ENCODE measurements around the gene TEAD2. TPM values are rescaled to one million over a fixed set of nuclear protein-coding genes. Genes with fewer than 3 reads are reported as not detected.

Gene TEAD2
- total and polyA plus RNA-seq, 9 of the 15 experiments (the other 6 are each of a cell fraction or from before 2014, with no cell fraction given): 1.6 to 27.0 (median 13.9) TPM

DNA sequence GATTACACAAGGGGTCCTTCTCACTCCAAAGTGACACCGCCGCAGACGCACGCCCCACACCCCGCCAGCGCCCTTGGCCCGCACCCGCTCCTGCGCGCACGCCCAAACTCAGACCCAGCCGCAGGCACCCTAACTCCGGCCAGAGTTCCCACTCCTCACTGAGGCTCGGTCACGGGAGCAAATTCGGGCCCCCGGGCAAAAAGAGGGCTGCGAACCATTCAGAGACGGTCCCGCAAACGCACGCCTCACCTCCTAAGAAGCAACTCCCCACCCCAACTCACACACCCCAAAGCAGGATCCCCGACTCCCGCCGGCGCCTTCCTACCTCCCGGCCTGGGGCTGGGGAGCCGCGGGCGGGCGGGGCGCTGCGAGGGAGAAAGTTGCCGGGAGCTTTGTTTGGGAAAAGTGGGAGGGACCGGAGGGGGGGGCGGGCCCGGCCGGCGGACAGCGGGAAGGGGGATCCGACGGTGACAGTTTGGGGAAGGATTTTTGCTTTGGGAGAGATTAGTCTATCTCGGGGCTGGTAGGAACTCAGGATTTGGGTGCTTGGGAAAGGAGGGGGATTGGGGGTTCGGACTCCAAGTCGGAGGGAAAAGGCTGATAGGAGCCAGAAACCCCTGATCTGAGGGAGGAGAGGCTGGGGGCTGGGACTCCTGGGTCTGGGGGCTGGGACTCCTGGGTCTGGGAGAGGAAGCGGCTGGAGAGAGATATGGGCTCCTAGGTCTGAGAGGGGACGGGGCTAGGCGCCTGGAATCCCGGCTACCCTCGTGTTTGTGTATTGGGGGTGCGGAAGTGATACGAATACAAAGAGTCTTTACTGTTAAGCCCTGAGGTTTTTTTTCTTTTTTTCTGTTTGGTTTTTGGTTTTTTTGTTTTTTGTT lies at the start of gene TEAD2 (continued):
- TF ChIP-seq, protein P1, sequence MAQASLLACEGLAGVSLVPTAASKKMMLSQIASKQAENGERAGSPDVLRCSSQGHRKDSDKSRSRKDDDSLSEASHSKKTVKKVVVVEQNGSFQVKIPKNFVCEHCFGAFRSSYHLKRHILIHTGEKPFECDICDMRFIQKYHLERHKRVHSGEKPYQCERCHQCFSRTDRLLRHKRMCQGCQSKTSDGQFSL (CRISPR knock-in tag; IDR thresholded peaks at IDR 0.05): no peak
- TF ChIP-seq, protein P1 (tag; IDR thresholded peaks at IDR 0.05): peak in 1 of 2 experiments; percentile 77; a peak in 1 of 4 replicates
- no peak for TF ChIP-seq PRPF4 (IDR thresholded peaks at IDR 0.05; ENCODE audit: insufficient read depth, low read depth, low read length, poor library complexity, severe bottlenecking)
- TF ChIP-seq TAF15 (IDR thresholded peaks at IDR 0.05; ENCODE audit: low read depth, low read length): no peak
- peak in 1 of 2 experiments; percentile 73; a peak in 1 of 4 replicates for TF ChIP-seq MAZ (CRISPR knock-in tag; conservative IDR thresholded peaks at IDR 0.05 in 1 of 2, IDR thresholded peaks at IDR 0.05 in 1 of 2)
- TF ChIP-seq SAFB2 (IDR thresholded peaks at IDR 0.05; ENCODE audit: borderline replicate concordance, low read depth, low read length, severe bottlenecking): no peak
- TF ChIP-seq PURB (CRISPR knock-in tag; IDR thresholded peaks at IDR 0.05; ENCODE audit: low read depth): no peak
- no peak for TF ChIP-seq HDAC8 (tag; IDR thresholded peaks at IDR 0.05)
- no peak for TF ChIP-seq MAFF (IDR thresholded peaks at IDR 0.05; ENCODE audit: low read length)
- no peak for TF ChIP-seq KLF1 (tag; IDR thresholded peaks at IDR 0.05)
- no peak for TF ChIP-seq BRF2 (IDR thresholded peaks at IDR 0.05; ENCODE audit: borderline replicate concordance, insufficient read depth, insufficient read length)
- TF ChIP-seq ZNF41 (CRISPR knock-in tag; conservative IDR thresholded peaks at IDR 0.05): no peak
- TF ChIP-seq NFE2 (IDR thresholded peaks at IDR 0.05; ENCODE audit: low read depth): no peak
- TF ChIP-seq, protein P2, sequence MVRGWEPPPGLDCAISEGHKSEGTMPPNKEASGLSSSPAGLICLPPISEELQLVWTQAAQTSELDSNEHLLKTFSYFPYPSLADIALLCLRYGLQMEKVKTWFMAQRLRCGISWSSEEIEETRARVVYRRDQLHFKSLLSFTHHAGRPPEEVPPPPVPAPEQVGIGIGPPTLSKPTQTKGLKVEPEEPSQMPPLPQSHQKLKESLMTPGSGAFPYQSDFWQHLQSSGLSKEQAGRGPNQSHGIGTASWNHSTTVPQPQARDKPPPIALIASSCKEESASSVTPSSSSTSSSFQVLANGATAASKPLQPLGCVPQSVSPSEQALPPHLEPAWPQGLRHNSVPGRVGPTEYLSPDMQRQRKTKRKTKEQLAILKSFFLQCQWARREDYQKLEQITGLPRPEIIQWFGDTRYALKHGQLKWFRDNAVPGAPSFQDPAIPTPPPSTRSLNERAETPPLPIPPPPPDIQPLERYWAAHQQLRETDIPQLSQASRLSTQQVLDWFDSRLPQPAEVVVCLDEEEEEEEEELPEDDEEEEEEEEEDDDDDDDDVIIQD (CRISPR knock-in tag; IDR thresholded peaks at IDR 0.05): no peak
- no peak for TF ChIP-seq MCM7 (IDR thresholded peaks at IDR 0.05)
- no peak for TF ChIP-seq ESRRA (IDR thresholded peaks at IDR 0.05; ENCODE audit: borderline replicate concordance, low read depth)
- no peak for TF ChIP-seq UBTF (IDR thresholded peaks at IDR 0.05; ENCODE audit: borderline replicate concordance in 1 of 2, low read depth in 2 of 2, low read length in 2 of 2)
- TF ChIP-seq ZNF561 (CRISPR knock-in tag; conservative IDR thresholded peaks at IDR 0.05): no peak
- no peak for TF ChIP-seq KAT2B (IDR thresholded peaks at IDR 0.05; ENCODE audit: low read depth, low read length)
- no peak for TF ChIP-seq FOXA1 (IDR thresholded peaks at IDR 0.05; ENCODE audit: borderline replicate concordance)
- no peak for TF ChIP-seq MEF2D (tag; conservative IDR thresholded peaks at IDR 0.05; ENCODE audit: low read depth)
- TF ChIP-seq TRIM24 (IDR thresholded peaks at IDR 0.05): no peak

Measured in K562 (cell line).